Muscle layer of colon (tissue), 2 donors: ENCODE data around the gene ZNRF1.
A peak's percentile ranks its signal among the peaks of the same experiment; 100 is the strongest.
"Not testable (repeated sequence)": the region's sequence is repeated elsewhere in the genome, so short reads cannot be mapped to it uniquely, and the experiment has no call there.

ENCODE experiments used
- H3K27ac ChIP-seq: one replicate; pipeline ENCODE4 v1.7.0; 2013; ENCODE audit warnings: low read depth, mild to moderate bottlenecking, low read length, moderate library complexity
- H3K27me3 ChIP-seq, 2 donors: one replicate each; pipeline ENCODE4 v1.7.0; 2013; ENCODE audit warnings: low read length in 2 of 2, mild to moderate bottlenecking in 2 of 2; ENCODE audit not compliant: insufficient read depth in 2 of 2, control insufficient read depth in 1 of 2
- H3K36me3 ChIP-seq: one replicate; pipeline ENCODE4 v1.7.0; 2013; ENCODE audit warnings: mild to moderate bottlenecking, low read length; ENCODE audit not compliant: insufficient read depth
- H3K4me1 ChIP-seq: one replicate; pipeline ENCODE4 v1.7.0; 2013; ENCODE audit warnings: mild to moderate bottlenecking, low read length; ENCODE audit not compliant: insufficient read depth
- H3K4me3 ChIP-seq, 2 donors: one replicate each; pipeline ENCODE4 v1.7.0; 2013; ENCODE audit warnings: low read length in 2 of 2, low read depth in 1 of 2, mild to moderate bottlenecking in 1 of 2, moderate library complexity in 1 of 2
- H3K9ac ChIP-seq: one replicate; pipeline ENCODE4 v1.7.0; 2013; ENCODE audit warnings: low read length
- H3K9me3 ChIP-seq: one replicate; pipeline ENCODE4 v1.7.0; 2013; ENCODE audit warnings: mild to moderate bottlenecking, low read length
- donor health status: abdominal sarcoma.
- donor health status: Adenocarcinoma of cecum.

The ZNRF1 gene

GRCh38 chr16:75087375-75087979 is 88.7 kb downstream of the ZNRF1 start:
- no peaks in the 10 kb centered on the region for H3K9me3 ChIP-seq
- H3K27ac ChIP-seq, result peak overlapping the region; percentile 74
- peak overlapping the region; percentile 9 for H3K9ac ChIP-seq
- peaks cover 78% of the 10 kb centered on the region for H3K4me1 ChIP-seq
- H3K27me3 ChIP-seq, result no peaks in the 10 kb centered on the region
- H3K4me3 ChIP-seq, result peak overlapping the region in 1 of 2 donors; percentile 20
- no peaks in the 10 kb centered on the region for H3K36me3 ChIP-seq

- Histone ChIP-seq H3K9ac (peak overlapping the region; percentile 9), H3K4me3 (peak overlapping the region in 1 of 2 donors; percentile 1), H3K4me1 (peaks cover 72% of the 10 kb centered on the region), H3K27me3 (no peaks in the 10 kb centered on the region), H3K27ac (peak overlapping the region; percentile 62), H3K36me3 (no peaks in the 10 kb centered on the region), H3K9me3 (no peaks in the 10 kb centered on the region)
Measured at GRCh38 chr16:75088216-75088615, 89.4 kb downstream of the ZNRF1 start.

GRCh38 chr16:75088934-75089333 is 90.1 kb downstream of the ZNRF1 start:
- H3K4me1 ChIP-seq, result peaks cover 65% of the 10 kb centered on the region
- H3K27ac ChIP-seq, result peak overlapping the region; percentile 62

GRCh38 chr16:75089486-75090202 is 90.8 kb downstream of the ZNRF1 start:
- Histone ChIP-seq H3K9ac (no peak overlapping the region), H3K27me3 (no peaks in the 10 kb centered on the region), H3K4me1 (peaks cover 59% of the 10 kb centered on the region), H3K4me3 (no peak overlapping the region), H3K36me3 (no peaks in the 10 kb centered on the region), H3K9me3 (no peaks in the 10 kb centered on the region), H3K27ac (peak overlapping the region; percentile 39)

More at GRCh38 chr16:75088934-75089333, 90.1 kb downstream of the ZNRF1 start:
- Histone ChIP-seq H3K9ac (no peak overlapping the region), H3K4me3 (no peak overlapping the region), H3K9me3 (no peaks in the 10 kb centered on the region), H3K27me3 (no peaks in the 10 kb centered on the region), H3K36me3 (no peaks in the 10 kb centered on the region)

GRCh38 chr16:75090899-75091298 is 92.1 kb downstream of the ZNRF1 start:
- H3K27me3 ChIP-seq, H3K9me3 ChIP-seq, H3K27ac ChIP-seq, H3K36me3 ChIP-seq, H3K9ac ChIP-seq, H3K4me3 ChIP-seq: not testable (repeated sequence)
- H3K4me1 ChIP-seq, result peaks cover 46% of the 10 kb centered on the region

GRCh38 chr16:75091619-75092018 is 92.8 kb downstream of the ZNRF1 start:
- H3K27ac ChIP-seq, H3K9ac ChIP-seq, H3K4me3 ChIP-seq, H3K27me3 ChIP-seq, H3K36me3 ChIP-seq, H3K9me3 ChIP-seq: not testable (repeated sequence)
- peaks cover 45% of the 10 kb centered on the region for H3K4me1 ChIP-seq

GRCh38 chr16:75092777-75093176 is 94.0 kb downstream of the ZNRF1 start:
- H3K4me1 ChIP-seq, result peaks cover 45% of the 10 kb centered on the region
- no peaks in the 10 kb centered on the region for H3K27me3 ChIP-seq
- H3K36me3 ChIP-seq, result no peaks in the 10 kb centered on the region
- no peak overlapping the region for H3K4me3 ChIP-seq
- H3K9me3 ChIP-seq, result no peaks in the 10 kb centered on the region
- H3K27ac ChIP-seq, result no peak overlapping the region
- no peak overlapping the region for H3K9ac ChIP-seq

- Histone ChIP-seq H3K36me3 (no peaks in the 10 kb centered on the region), H3K9me3 (no peaks in the 10 kb centered on the region), H3K4me3 (no peak overlapping the region), H3K9ac (no peak overlapping the region), H3K4me1 (peaks cover 45% of the 10 kb centered on the region), H3K27ac (no peak overlapping the region), H3K27me3 (no peaks in the 10 kb centered on the region)
Measured at GRCh38 chr16:75093598-75094540, 95.0 kb downstream of the ZNRF1 start.

- Histone ChIP-seq H3K27me3 (no peaks in the 10 kb centered on the region), H3K4me1 (peaks cover 46% of the 10 kb centered on the region), H3K27ac (no peak overlapping the region), H3K4me3 (no peak overlapping the region), H3K36me3 (no peaks in the 10 kb centered on the region), H3K9me3 (no peaks in the 10 kb centered on the region), H3K9ac (no peak overlapping the region)
Measured at GRCh38 chr16:75095204-75095621, 96.4 kb downstream of the ZNRF1 start.

- Histone ChIP-seq H3K9me3 (no peaks in the 10 kb centered on the region), H3K27ac (peak overlapping the region; percentile 71), H3K36me3 (no peaks in the 10 kb centered on the region), H3K4me3 (no peak overlapping the region), H3K4me1 (peaks cover 47% of the 10 kb centered on the region), H3K9ac (no peak overlapping the region), H3K27me3 (no peaks in the 10 kb centered on the region)
Measured at GRCh38 chr16:75096656-75097055, 97.8 kb downstream of the ZNRF1 start.

GRCh38 chr16:75097191-75097761 is 98.5 kb downstream of the ZNRF1 start:
- H3K4me1 ChIP-seq, result peaks cover 47% of the 10 kb centered on the region

More at GRCh38 chr16:75097191-75097761, 98.5 kb downstream of the ZNRF1 start:
- H3K9ac ChIP-seq, result no peak overlapping the region
- no peak overlapping the region for H3K4me3 ChIP-seq
- H3K27me3 ChIP-seq, result no peaks in the 10 kb centered on the region
- H3K27ac ChIP-seq, result peak overlapping the region; percentile 71
- no peaks in the 10 kb centered on the region for H3K9me3 ChIP-seq
- no peaks in the 10 kb centered on the region for H3K36me3 ChIP-seq
